IPS-20b (cell line): ENCODE measurements around the gene PHF19.
A peak's percentile ranks its signal among the peaks of the same experiment; 100 is the strongest.

Source experiments
- H3K27ac ChIP-seq: one replicate; pipeline ENCODE4 v1.5.1; 2013; ENCODE audit warnings: low read length
- H3K27me3 ChIP-seq: 2 replicates; pipeline ENCODE4 v1.6.1; 2013; ENCODE audit warnings: mild to moderate bottlenecking, low read length, inconsistent platforms; ENCODE audit not compliant: insufficient read depth
- H3K36me3 ChIP-seq: 2 replicates; pipeline ENCODE4 v1.6.1; 2013; ENCODE audit warnings: low read depth, mild to moderate bottlenecking, inconsistent platforms, low read length, moderate library complexity; ENCODE audit not compliant: insufficient read depth
- H3K4me1 ChIP-seq: 2 replicates; pipeline ENCODE4 v1.6.1; 2013; ENCODE audit warnings: mild to moderate bottlenecking, control low read depth, inconsistent platforms, low read length, moderate library complexity; ENCODE audit not compliant: insufficient read depth
- H3K4me3 ChIP-seq: 2 replicates; pipeline ENCODE4 v1.5.1; 2013; ENCODE audit warnings: mild to moderate bottlenecking, low read length, inconsistent platforms
- H3K9ac ChIP-seq: 2 replicates; pipeline ENCODE4 v1.6.1; 2013; ENCODE audit warnings: low read depth, mild to moderate bottlenecking, inconsistent platforms, low read length, moderate library complexity
- H3K9me3 ChIP-seq: 2 replicates; pipeline ENCODE4 v1.6.1; 2013; ENCODE audit warnings: mild to moderate bottlenecking, low read depth, low read length, inconsistent platforms; ENCODE audit not compliant: insufficient read depth

The PHF19 gene

DNA sequence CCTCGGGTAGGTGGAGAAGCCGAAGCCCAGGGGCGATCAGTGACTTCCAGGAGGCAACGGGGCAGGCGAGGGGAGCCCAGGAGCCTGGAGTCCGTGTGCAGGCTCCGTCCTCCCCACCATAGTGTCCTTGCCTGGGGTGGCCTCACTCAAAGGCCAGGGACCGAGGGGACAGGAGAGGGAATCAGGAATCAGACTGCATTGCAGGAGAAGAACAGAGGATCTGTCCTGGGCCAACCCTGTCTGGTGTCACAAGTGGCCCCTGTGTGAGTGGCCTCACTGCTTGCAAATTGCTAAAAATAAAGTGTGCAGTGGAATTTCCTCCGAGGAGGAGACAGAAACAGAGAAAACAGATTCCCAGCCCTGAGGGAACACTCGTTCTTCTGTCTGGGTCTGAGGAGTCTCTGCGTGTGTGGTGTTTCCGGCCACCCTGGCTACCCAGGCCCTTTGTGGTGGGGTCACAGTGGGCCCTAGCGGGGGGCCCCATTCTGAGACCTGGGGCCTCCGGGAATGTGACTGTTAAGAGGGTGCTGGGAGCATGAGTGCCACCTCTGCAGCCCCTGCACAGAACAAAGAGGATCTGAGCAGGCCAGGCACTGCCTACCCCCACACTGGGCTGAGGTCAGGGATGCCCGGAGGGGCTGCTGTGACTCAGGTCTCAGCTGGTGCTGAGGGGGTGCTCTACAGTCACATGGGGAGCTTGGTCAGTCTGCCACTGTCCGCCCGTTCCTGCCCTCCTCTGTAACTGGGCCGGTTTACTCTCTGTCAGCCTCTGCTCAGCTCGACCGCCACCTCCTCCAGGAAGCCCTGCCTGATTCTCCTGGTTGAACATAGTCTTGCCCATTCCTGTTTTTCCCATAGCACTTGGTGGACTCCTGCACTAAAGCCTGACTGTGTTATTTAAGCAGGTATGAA, 42.2 kb upstream of the PHF19 start:
- H3K27me3 ChIP-seq = no peaks in the 10 kb centered on the region
- no peak overlapping the region for H3K4me3 ChIP-seq
- H3K36me3 ChIP-seq = no peaks in the 10 kb centered on the region
- H3K9ac ChIP-seq = no peak overlapping the region
- 0 out of 2 replicates have a peak, but pooled peaks cover 4% of the 10 kb centered on the region for H3K4me1 ChIP-seq
- H3K9me3 ChIP-seq = no peaks in the 10 kb centered on the region
- H3K27ac ChIP-seq = no peak overlapping the region

DNA sequence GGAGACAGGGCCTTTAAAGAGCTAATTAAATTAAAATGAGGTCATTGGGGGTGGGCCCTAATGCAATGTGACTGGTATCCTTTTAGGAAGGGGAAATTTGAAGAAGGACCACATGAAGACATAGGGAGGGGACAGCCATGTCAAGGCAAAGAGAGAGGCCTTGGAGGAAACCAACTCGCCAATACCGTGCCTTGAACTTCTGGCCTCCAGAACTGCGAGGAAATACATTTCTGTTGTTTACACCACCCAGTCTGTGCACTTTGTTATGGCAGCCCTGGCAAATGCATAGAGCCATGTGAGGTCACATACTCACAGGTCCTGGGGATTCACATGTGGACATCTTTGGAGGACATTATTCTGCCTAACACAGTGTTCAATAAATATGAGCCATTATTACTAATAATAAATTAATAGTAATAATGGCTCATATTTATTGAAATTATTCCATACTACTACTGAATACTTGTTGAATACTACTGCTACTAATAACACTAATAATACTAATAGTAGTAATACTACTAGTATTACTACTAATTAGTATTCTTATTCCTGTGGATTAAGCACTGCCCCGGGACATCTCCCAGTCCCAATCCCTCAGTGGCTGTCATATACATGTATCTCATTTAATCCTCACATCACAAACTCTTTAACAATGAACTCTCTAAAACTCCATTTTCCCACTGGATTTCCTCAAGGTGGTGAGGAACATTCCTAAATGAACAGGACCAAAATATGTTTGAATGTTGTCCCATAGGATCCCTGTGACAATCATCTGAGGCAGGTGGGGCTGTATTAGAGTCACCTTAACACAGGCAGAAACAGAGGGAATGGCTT, 41.2 kb upstream of the PHF19 start:
- H3K9me3 ChIP-seq = no peaks in the 10 kb centered on the region
- H3K9ac ChIP-seq = no peak overlapping the region
- no peak overlapping the region for H3K27ac ChIP-seq
- no peaks in the 10 kb centered on the region for H3K36me3 ChIP-seq
- no peaks in the 10 kb centered on the region for H3K27me3 ChIP-seq
- H3K4me1 ChIP-seq = 0 out of 2 replicates have a peak, but pooled peaks cover 4% of the 10 kb centered on the region
- H3K4me3 ChIP-seq = no peak overlapping the region

- no peak overlapping the region for H3K27ac ChIP-seq
- H3K9me3 ChIP-seq = no peaks in the 10 kb centered on the region
- H3K4me1 ChIP-seq = peaks cover 9% of the 10 kb centered on the region; the same call in 1 of the 2 replicates
- H3K9ac ChIP-seq = no peak overlapping the region
- no peaks in the 10 kb centered on the region for H3K27me3 ChIP-seq
- no peak overlapping the region for H3K4me3 ChIP-seq
- no peaks in the 10 kb centered on the region for H3K36me3 ChIP-seq
These were observed 40.2 kb upstream of the PHF19 start for GRCh38 chr9:120916991-120917880.

DNA sequence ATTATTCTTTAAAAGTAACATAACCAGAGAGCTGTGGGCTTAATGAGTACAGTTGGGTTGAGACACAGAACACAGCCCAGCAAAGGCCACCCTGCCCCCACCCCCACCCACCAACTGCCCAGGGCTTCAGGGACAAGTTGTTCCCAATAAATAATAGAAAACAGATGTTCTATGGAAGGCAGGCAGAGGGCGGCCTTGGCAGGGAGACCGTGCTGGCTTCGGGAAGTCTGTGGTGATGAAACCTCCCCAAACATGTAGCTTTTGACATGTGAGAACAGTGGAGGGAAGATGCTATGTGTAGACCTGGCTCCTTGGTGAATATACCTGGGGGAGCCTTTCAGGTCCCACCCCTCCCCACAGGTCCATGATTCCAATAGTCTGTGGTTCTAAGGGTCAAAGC, 39.6 kb upstream of the PHF19 start:
- Histone ChIP-seq H3K36me3 (no peaks in the 10 kb centered on the region), H3K27me3 (no peaks in the 10 kb centered on the region), H3K4me1 (peaks cover 13% of the 10 kb centered on the region; the same call in 1 of the 2 replicates), H3K27ac (no peak overlapping the region), H3K9ac (no peak overlapping the region), H3K4me3 (no peak overlapping the region), H3K9me3 (no peaks in the 10 kb centered on the region)

DNA sequence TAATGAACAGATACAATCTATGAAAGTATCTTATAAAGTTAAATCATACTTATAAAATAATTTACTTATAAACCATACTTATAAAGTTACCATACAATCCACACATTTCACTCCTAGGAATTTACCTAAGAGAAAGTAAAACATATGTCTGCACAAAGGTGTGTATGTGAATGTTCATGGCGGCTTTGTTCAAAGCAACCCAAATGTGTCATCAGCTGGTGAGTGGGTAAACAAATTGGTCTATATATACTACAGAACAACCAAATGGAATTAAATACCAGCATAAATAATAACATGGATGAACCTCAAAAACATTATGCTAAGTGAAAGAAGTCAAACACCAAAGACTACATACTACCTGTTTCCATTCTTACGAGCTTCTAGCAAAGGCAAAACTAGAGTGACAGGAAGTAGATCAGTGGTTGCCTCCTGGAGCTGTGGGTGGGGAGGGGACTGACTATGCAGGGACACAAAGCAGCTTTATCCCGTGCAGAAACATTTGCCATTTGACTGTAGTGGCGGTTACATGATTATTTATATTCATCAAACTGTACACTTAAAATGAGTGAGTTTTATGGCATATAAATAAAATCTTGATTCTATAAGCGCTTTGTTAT, 39.0 kb upstream of the PHF19 start:
- Histone ChIP-seq H3K9ac (no peak overlapping the region), H3K9me3 (no peaks in the 10 kb centered on the region), H3K27me3 (no peaks in the 10 kb centered on the region), H3K36me3 (no peaks in the 10 kb centered on the region), H3K27ac (no peak overlapping the region), H3K4me1 (peaks cover 18% of the 10 kb centered on the region; the same call in 1 of the 2 replicates), H3K4me3 (no peak overlapping the region)

DNA sequence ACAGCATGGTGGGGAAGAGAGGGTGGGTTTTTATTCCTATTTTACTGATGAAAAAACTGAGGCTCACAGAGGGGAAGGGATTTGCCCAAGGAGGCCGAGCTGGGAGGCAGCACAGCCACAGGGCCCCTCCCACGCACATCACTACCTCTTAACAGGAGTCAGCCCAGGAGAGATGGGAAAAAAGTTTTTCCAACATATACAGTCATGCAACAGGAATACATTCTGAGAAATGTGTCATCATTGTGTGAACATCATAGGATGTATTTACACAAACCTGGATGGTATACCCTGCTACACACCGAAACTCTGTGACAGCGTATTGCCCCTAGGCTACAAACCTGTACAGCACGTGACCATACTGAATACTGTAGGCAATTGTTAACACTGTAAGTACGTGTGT, 38.0 kb upstream of the PHF19 start:
- Histone ChIP-seq H3K27me3 (no peaks in the 10 kb centered on the region), H3K9ac (no peak overlapping the region), H3K9me3 (no peaks in the 10 kb centered on the region), H3K4me3 (no peak overlapping the region), H3K4me1 (peaks cover 13% of the 10 kb centered on the region; the same call in 1 of the 2 replicates), H3K27ac (no peak overlapping the region), H3K36me3 (no peaks in the 10 kb centered on the region)

DNA sequence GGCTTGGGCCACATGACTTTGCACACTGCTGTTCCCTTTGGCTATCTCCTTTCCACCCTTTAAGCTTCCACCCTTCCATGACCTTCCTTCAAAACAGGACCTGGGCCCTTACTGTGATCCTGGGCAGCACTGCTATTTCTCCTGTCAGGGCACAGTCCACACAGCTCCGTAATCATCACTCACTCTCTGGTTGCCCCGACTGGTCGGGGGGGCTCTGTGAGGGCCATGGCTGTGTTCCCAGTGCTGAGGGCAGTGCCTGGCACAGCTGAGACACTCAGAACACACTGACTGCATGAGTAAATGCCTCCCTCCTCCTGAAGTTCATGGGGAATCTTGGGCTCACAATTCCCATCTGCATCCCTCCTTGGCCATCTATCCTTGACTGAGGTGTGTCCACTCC, 37.4 kb upstream of the PHF19 start:
- Histone ChIP-seq H3K4me1 (peaks cover 13% of the 10 kb centered on the region; the same call in 1 of the 2 replicates), H3K4me3 (no peak overlapping the region), H3K27me3 (no peaks in the 10 kb centered on the region), H3K9ac (no peak overlapping the region), H3K27ac (no peak overlapping the region), H3K9me3 (no peaks in the 10 kb centered on the region), H3K36me3 (no peaks in the 10 kb centered on the region)

GRCh38 chr9:120913647-120914264, 36.8 kb upstream of the PHF19 start:
- H3K9me3 ChIP-seq = no peaks in the 10 kb centered on the region
- no peaks in the 10 kb centered on the region for H3K36me3 ChIP-seq
- H3K27ac ChIP-seq = no peak overlapping the region
- H3K4me3 ChIP-seq = no peak overlapping the region
- no peaks in the 10 kb centered on the region for H3K27me3 ChIP-seq
- no peak overlapping the region for H3K9ac ChIP-seq
- peaks cover 13% of the 10 kb centered on the region; the same call in 1 of the 2 replicates for H3K4me1 ChIP-seq

GRCh38 chr9:120912958-120913646, 36.1 kb upstream of the PHF19 start:
- H3K4me3 ChIP-seq = no peak overlapping the region
- H3K4me1 ChIP-seq = peaks cover 13% of the 10 kb centered on the region; the same call in 1 of the 2 replicates
- no peaks in the 10 kb centered on the region for H3K36me3 ChIP-seq
- peak overlapping the region; percentile 30 for H3K27ac ChIP-seq
- no peak overlapping the region; the same call in 1 of the 2 replicates for H3K9ac ChIP-seq
- no peaks in the 10 kb centered on the region for H3K27me3 ChIP-seq
- no peaks in the 10 kb centered on the region for H3K9me3 ChIP-seq

DNA sequence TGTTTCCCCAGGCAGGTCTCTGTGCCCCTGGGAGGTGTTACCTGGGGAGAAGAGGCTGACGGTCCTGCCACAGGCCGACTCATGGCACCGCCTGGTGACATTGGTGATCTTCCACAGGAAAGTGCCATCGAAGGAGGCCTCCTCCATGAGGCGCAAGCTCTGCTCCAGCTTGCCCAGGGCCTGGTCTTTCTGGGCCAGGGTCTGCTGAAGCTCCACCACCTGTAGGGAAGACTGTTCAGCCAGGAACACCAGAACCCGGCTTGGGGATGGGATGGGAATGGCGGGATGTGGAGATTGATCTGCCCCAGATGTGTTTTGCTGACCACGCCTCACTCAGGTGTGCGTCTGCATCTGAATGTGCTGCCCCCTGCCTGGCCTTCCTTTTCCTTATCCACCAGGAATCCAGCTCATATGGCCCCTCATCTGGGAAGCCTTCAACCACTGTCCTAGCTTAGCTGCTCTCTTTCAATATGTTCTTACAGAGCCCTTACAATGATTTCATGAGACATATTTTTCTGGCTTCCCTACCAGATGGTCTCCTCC, 34.4 kb upstream of the PHF19 start:
- Histone ChIP-seq H3K27me3 (no peaks in the 10 kb centered on the region), H3K36me3 (no peaks in the 10 kb centered on the region), H3K9ac (peak overlapping the region; percentile 4; the same call in 1 of the 2 replicates), H3K4me1 (peaks cover 13% of the 10 kb centered on the region; the same call in 1 of the 2 replicates), H3K27ac (peak overlapping the region; percentile 46), H3K4me3 (peak overlapping the region; percentile 19; the same call in 1 of the 2 replicates), H3K9me3 (no peaks in the 10 kb centered on the region)
